OCI-LY1 (cell line): ENCODE data around the gene MYH14.

Source experiments
- CTCF ChIP-seq: fragments of 200-600 bp; sonication (generic), shearing (Covaris generic); IDR thresholded peaks from 2 replicates; pipeline ENCODE4 v1.5.1; 2017; ENCODE audit warnings: mild to moderate bottlenecking, antibody characterized with exemption, low read length, moderate library complexity, mixed read lengths
- EZH2 ChIP-seq: fragments of 200-600 bp; sonication (generic), shearing (Covaris generic); IDR thresholded peaks from 2 replicates; pipeline ENCODE4 v1.8.0; 2017; ENCODE audit warnings: borderline replicate concordance, mixed run types, mild to moderate bottlenecking, antibody characterized with exemption, low read length, moderate library complexity, mixed read lengths

DNA sequence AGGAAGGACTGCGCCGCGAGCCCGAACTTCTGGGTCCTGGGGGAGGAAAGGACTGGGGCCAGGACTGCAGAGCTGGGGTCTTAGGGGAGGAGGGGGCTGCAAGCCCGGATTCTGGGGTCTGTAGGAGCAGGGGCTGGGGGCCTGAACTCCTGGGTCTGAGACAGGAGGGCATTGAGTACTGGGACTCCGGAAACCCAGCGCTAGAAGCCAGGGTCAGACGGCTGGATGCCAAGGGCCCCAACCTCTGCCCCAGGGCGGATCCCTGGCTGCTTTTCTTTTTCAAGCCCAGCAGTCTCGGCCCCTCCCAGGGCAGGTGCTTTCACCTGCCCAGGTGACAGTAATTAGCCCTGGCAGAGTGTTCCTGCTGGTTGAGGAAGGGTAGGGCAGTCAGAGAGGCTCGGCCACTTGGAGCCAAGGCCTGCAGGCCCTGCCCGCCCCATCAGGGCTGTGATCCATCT is 2.3 kb downstream of the MYH14 start:
- TF ChIP-seq CTCF = no peak
- TF ChIP-seq EZH2 = no peak
